HG02571 (cell line): ENCODE measurements around the gene LCORL.

Experiments used
- ATAC-seq: cut with Tn5 transposase; IDR thresholded peaks from one replicate; pipeline ENCODE4 v1.9.1; 2021; ENCODE audit warnings: mild to moderate bottlenecking, moderate library complexity; ENCODE audit not compliant: unreplicated experiment

LCORL gene

DNA sequence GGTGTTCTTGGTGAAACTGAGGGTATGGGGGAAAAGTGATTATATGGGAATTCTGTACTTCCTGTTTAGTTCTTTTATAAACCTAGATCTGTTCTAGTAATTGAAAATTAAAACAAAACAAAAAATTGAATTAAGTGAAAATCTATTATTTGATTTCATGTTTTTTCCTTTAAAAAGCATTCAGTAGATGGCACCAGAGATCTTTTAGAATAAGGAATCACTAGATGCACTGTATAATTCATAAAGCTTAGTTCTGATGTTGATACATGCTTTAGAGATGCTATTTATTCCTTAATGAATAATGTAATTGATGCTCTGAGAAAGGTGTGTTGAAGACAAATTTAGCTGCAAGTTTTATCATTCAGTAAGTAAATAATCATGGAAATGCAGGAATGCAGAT lies 87.3 kb downstream of the LCORL start:
- no peak for ATAC-seq

DNA sequence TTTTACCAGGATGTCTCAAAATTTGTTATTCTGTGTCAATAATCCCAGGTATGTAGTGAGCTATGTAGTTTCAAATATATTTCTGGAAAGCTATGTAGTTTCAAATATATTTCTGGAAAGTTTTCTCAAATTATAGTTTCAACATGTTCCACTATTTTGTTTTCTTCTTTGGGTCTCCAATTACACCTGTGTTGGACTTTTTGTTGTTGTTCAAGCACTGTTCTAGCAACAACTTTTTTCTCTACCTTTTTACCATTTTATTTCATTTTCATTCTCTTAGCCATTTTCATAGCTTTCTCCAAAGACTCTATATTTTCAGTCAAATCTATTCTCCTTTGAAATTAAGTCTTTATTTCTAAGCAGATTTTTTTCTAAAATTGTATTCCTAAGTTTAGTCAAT lies 88.4 kb downstream of the LCORL start:
- ATAC-seq, result no peak

DNA sequence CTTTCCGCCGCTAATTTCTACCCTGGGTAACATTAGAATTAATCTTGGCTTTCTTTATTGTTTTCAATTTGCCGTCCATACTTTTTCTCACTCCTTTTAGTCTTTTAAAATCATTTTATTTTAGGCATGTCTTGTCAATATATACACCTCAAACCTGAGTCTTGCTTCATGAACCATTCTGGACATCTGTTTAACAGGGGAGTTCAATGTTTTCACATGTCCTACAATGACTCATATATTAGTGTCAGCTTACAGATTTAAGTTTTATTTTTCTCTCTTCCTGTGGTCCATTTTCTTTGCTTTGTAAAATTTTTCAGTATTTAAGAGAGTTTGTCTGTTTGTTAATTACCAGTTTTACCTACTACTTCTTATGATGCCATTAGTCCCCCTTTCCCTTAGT lies 89.5 kb downstream of the LCORL start:
- ATAC-seq, result no peak

DNA sequence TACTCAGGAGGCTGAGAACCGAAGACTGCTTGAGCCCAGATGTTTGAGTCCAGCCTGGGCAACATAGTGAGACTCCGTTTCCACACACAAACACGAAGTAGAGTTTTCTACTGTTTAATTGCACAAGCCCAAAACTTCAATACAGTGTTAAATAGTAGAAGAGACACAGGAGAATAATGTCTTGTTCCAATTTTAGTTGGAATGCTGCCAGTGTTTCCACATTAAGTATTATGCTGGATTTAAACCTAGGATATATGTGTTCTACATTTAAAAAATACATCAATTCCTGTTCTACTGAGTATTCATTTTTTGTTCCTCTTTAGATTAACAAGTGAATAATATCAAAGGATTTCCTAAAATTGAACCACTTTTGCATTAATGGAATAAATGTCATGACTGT lies 91.3 kb downstream of the LCORL start:
- no peak for ATAC-seq

DNA sequence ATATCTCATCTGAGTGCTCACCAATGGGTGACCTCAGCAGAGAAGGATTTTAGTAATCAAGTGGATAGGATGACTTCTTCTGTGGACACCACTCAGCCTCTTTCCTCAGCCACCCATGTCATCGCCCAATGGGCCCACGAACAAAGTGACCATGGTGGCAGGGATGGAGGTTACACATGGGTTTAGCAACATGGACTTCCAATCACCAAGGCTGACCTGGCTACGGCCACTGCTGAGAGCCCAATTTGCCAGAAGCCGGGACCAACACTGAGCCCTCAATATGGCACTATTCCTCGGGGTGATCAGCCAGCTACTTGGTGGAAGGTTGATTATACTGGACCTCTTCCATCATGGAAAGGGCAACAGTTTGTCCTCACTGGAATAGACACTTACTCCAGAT lies 97.4 kb downstream of the LCORL start:
- ATAC-seq, result no peak

DNA sequence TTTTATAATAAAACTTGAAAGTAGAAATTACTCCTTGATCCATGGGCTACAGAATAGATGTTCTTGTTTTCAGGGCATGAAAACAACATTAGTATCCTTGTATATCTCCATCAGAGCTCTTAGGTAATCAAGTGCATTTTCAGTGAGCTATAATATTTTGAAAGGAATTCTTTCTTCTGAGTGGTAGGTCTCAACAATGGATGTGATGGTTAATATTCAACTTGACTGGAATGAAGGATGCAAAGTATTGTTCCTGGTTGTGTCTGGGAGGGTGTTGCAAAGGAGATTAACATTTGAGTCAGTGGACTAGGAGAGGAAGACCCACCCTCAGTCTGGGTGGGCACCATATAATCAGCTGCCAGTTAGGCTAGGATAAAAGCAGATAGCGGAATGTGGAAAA lies 100.1 kb downstream of the LCORL start:
- no peak for ATAC-seq

DNA sequence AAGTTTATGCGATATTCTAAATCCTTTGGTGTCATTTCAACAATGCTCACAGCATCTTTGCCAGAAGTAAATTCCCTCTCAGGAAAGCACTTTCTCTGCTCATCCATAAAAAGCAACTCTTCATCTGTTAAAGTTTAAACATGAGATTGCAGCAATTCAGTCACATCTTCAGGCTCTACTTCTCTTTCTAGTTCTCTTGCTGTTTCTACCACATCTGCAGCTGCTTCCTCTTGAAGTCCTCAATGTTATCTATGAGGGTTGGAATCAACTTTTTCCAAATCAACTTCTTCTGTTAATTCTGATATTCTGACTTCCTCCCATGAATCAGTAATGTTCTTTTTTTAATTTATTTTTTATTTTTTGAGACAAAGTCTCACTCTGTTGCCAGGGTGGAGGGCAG lies 100.9 kb downstream of the LCORL start:
- no peak for ATAC-seq

DNA sequence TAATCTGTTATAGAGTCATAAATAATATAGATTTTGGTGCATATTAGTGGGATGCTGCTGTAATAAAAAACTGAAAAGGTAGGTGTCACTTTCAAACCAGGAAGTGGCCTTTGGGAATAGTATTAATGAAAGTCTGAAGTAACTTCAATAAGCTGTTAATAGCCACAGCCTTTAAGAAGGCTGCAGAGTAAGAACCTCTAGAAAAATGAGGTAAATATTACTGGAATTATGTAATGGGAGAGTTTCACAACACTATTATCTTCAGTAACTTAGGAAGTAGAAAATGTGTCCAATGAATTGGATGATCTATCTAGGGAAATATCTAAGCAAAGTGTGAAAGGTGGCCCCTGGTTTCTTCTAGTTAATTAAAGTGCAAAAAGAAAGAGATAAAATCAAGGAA lies 106.1 kb downstream of the LCORL start:
- ATAC-seq, result no peak

DNA sequence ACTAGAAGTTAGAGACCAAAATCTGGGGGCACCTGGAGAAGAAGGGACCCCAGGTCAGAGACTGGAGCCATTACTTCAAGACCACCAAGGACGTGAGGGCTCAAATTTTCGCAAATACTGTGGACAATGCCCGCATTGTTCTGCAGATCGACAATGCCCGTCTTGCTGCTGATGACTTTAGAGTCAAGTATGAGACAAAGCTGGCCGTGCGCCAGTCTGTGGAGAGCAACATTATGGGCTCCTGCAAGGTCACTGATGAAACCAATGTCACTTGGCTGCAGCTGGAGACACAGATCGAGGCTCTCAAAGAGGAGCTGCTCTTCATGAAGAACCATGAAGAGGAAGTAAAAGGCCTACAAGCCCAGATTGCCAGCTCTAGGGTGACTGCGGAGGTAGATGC lies 109.5 kb downstream of the LCORL start:
- ATAC-seq, result no peak

DNA sequence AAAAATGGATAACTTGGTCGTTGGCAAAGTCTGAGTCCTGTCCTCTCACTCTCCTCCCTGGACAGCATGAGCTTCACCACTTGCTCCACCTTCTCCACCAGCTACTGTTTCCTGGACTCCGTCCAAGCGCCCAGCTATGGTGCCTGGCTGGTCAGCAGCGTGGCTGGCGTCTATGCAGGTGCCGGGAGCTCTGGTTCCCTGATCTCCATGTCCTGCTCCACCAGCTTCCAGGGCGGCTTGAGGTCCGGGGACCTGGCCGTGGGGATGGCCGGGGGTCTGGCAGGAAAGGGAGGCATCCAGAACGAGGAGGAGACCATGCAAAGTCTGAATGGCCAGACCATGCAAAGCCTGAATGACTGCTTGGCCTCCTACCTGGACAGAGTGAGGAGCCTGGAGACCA lies 109.9 kb downstream of the LCORL start:
- no peak for ATAC-seq

DNA sequence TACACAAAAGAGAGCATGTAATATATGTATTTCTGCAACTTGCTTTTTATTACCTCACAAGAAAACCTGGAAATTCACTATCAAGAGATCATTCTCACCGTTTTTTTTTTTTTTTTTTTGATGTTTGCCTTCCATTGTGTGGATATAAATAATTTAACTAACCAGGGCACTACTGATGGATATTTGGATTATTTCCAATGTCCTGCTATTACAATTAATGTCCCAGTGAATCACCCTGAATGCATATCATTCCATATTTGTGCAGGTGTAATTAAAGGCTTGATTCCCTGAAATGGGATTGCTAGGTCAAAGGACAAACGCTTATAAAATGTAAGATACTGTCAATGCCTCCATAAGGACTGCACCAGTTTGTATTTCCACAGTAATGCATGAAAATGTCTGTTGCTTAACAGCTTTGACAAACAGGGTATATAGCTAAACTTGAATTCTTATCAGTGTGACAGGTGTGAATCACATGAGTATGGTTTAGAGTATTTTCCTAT lies 123.0 kb downstream of the LCORL start:
- ATAC-seq, result no peak

DNA sequence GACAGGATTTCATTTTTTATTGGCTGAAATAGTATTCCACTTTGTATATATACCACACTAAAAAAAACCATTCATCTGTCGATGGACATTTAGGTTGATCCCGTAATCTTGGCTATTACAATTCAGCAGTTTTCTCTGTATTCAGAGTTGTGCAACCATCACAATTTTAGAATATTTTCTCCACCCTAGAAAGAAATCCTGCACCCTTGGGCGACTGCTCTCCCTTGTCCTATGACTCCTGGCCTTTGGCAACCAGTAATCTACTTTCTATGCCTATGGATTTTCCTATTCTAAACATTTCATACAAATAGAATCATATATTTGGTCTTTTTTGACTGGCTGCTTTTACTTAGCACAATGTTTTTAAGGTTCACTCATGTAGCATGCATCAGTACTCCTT lies 126.1 kb downstream of the LCORL start:
- ATAC-seq, result no peak

DNA sequence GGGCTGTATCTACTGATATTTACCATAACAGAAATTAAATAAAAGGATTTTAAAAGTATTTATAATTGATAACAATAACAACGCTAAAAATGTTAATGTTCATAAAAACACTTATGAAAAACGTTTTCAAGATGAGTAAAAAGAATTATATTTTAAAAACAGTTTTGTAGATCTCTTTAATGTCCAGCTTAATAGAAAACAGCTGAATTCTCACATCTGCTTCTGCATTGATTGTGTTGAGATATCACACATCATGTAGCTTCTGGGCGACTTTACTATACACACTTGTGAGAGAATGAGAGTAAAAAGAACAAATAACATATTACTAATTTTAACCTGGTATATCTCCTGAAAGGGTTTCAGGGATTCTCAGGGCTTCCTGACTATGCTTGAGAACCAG lies 127.1 kb downstream of the LCORL start:
- ATAC-seq, result no peak

DNA sequence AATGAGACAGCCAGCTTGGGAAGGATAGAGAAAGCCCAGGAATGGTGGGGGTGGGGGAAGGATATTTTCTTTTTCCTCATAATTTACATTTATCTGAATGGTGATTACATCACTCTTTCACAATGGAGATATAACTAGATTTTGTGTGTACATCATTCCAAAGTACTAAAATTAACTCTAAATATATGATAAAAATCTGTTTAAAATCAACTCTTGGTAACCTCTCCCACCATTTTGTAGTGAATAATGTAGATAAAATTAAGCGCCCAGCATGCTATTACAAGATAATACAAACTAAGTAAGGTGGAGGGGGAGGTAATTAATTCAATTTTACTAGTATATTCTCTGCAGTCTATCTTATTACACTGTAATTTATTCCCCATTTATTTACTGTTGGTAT lies 131.9 kb downstream of the LCORL start:
- ATAC-seq, result no peak

DNA sequence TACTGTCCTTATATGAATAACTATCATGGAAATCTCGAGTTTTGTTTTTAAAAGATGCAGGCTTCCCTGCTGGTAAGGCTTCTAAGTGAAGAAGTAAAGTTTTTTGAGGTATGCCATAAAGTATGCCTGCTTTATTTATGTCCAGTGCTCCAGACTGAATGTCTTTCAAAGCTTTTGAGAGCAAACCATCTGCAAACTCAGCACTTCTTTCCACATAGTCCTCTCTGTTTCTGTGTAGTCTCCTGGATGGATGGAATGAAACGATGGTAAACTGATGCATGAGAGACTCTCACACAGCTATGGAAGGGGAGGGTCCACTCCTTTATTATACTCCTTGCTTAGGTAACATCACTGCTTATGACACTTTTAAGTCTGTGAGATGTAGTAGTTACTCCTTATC lies 137.0 kb downstream of the LCORL start:
- no peak for ATAC-seq

DNA sequence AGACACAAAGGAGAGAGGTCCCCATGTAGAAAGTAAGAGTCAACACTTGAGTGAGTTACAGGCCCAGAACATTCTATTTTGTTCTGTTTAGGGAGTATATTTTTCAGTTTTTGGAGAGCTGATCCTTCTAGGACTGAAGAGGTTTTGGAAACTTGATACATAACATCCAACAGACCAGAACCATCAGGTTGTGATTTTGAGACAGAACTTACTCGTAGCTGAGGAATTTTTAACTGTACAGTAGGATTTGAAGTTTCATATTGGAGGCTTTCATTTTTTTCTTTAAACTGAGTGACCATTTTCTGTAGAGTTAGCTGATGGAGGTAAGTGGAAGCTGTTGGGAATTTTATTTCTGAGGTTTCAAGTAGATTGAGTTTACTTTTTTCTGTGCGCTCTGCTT lies 137.5 kb downstream of the LCORL start:
- no peak for ATAC-seq

DNA sequence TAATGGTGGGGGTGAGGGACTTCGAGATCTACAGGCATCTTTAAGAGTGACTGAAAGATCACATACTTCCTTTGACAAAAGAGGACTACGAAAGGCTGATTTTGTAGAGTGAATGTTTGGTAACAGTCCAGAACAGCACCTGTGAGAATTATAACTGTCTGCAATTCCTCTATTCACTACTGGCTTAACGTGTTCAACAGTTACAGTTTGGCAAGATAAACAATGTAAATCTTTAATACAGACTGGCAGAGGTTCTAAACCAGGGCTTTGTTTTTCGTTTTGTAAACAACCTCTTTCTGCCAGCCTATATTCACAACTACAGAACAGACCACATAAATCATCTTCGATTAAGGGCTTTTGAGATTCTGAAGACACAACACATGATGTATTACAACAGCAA lies 143.9 kb downstream of the LCORL start:
- ATAC-seq, result no peak

DNA sequence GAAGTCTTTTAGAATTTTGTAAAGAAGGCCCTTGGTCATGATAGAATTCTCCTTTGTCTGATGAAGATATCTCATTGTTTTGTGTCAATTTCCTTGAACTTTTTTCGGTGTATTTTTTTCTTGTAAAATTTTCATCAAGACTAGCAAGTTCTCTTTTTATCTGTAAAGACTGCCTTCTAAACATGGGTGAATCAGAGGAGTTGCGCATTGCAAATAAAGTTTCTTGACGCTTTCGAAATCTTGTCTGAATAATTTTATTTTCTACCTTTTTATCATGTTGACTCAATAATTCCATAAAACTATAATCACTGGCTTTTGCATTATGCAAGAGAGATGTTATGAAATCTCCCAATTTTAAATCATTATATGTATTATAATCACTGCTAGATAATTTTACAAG lies 144.6 kb downstream of the LCORL start:
- ATAC-seq, result no peak

DNA sequence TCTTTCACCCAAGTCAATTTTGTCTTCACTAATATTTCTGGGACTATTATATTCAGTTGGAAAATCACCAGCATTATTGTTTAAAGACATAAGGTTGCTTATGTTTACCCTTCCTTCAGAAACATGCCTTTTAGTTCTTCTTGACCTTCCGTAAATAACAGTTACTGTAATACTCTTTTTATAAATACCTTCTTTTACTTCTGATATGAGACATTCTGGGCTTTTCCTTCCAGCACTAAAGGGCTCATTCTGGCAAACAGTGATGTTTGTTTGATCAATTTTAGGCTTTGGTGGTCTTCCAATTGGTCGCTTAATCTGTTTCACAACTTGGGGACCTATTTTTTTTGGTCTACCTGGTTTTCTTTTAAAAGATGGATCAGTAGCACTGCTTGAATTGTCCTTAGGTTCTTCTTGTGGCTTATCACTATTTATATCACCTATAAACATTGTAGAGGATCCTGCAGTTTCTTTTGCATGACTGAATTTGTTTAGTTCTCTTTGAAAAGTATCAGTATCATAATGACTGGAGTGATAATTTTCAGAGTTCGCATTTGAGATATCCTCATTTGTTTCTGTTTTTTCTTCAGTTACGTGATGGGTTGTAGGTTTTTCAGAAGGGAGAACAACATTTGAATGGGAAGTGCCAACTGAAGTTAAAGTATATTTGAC lies 146.0 kb downstream of the LCORL start:
- peak; percentile 93 for ATAC-seq

DNA sequence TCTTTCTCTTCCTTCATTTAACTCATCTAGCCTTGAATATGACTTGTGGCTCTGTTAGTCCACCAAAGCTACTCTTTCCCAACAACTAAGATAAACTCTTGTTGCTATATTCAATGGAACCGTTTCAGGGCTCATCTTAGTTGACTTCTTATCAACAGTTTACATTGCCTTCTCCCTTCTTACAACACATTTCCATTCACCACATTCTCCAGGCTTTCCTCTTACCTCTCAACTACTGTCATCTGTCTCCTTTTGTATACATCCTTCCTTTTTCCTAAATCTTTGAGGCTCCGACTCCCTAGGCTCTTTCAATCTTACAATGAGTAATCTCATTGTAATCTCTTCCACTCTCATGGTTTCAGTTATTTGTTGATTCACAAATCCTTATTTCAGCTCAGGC lies 152.2 kb downstream of the LCORL start:
- ATAC-seq, result no peak

DNA sequence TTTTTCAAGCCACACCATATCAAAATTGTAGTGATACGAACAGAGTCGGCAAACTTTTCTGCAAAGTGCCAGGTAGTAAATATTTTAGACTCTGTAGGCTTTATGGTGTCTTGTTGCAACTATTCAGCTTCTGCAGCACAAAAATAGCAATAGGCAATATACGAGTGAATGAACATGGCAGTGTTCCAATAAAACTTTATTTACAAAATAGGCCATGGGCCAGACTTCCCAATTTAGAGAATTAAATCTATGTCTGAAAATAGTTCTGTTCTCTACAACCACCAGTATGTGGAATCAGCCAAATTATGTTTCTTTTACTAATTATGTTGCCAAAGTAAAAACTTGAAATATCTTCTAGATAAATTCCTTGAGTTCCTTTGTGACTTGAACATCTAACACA lies 154.3 kb downstream of the LCORL start:
- ATAC-seq, result no peak

DNA sequence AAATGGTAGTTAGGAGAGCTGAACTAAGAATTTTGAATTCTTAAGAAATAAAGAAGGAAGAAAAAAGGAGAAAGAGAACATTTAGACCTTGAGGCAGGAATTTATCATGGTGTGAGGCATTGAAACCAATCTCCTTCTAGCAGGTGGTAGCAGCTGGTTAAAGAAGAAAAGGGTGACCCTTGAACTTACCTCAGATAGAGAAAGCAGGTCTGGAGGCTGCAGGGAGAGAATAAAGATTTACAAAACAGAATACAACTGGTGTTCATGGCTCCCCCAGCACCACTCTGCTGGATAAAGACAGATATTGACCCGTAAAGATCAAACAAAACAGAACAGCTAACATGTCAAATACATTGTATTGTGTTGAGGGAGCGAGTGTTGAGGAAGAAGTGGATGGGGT lies 154.7 kb downstream of the LCORL start:
- no peak for ATAC-seq

DNA sequence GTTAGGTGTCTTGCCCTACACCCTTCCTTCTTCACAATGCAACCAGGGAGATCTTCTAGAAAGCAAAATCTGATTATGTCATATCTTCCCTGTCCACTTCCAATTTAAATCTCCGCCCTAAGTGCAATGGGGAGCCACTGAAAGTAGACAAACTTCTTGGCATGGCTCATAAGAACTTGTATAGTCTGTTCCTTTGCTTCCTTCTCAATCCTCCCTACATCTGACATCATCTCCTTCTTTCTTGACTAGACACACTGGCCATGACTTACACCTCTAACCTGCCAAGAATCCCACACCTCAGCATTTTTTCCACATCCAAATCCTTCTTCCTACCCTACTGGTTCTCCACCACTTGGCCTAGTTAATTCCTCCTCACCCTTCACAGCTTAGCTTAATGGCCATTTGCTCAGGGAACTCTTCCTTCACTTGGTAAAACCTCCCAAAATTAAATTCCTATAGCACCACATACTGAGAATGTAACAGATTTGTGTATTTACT lies 155.6 kb downstream of the LCORL start:
- ATAC-seq, result no peak
